HG02970 (cell line): ENCODE results near the gene PDE6G.

Experiments used
- ATAC-seq: cut with Tn5 transposase; IDR thresholded peaks from one replicate; pipeline ENCODE4 v1.9.1; 2021; ENCODE audit warnings: mild to moderate bottlenecking, moderate library complexity, moderate number of reproducible peaks; ENCODE audit not compliant: unreplicated experiment, low FRiP score

The PDE6G gene

DNA sequence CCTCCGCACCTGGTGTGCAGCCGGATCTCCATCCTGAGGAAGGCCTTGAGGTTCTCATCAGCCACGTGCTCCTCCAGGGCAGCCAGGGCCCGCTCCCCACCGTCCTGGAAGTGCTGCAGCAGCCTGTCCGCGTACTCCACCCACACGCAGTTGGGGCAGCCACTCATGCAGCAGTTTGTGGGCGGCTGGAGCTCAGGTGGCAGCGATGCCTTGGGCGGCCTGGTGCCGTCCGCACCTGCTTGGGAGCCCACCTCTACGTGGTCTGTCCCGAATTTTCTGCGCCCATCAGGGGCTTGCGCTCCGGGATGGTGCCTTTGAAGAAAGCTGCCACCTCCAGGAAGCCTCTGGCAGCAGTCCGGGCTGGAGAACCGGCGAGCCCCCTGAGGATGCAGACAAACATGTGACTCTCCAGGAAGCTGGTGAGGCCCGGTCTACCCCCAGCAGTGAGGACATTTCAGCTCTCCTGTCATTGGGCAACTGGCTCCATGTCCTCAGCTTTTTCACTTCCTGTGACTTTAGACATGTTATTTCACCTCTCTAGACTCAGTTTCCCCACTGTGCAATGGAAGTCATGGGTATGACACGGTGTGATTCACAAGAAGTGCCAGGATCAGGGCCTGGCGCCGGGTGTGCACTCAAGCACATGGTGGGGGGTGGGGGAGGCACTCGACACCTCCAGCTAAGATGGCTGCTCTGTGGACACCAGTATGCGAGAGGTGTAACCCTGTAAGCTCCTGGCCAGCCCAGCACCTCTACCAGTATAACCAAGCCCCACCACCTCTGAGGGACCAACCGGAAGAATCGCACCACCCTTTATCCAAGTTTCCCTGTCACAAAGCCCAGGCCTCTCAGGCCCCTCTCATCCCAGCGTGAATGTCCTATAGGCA lies 9.1 kb upstream of the PDE6G start:
- ATAC-seq, result no peak

DNA sequence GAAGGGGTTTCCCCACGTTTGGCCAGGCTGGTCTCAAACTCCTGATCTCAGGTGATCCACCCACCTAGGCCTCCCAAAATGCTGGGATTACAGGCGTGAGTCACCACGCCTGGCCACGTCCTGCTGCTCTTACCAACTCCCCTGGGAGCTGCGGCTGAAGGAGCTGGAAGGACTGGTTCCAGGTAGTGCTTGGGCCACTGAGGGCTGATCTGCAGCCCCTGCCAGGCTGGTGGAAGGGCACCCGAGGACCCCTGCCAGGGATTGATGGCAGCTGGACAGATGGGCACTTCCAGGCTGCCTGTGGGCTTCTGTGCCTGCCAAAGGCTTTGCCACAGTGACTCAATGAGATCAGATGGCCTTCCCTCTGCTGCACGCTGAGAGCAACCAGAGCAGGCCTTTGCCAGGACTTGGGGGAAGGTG lies 7.7 kb upstream of the PDE6G start:
- no peak for ATAC-seq

GRCh38 chr17:81662002-81662401 lies 5.7 kb upstream of the PDE6G start:
- no peak for ATAC-seq

DNA sequence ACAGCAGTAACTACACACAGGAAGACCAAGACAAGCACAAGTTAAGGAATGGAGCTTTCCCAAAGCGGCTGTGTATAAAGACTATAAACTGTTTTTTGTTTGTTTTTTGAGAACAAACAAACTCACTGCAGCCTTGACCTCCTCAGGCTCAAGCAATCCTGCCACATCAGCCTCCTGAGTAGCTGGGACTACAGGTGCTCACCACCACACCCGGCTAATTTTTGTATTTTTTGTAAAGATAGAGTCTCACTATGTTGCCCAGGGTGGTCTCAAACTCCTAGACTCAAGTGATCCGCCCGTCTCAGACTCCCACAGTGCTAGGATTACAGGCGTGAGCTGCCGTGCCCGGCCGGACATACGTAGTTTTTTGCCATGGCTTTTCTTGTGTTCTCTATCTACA lies 4.1 kb upstream of the PDE6G start:
- no peak for ATAC-seq

GRCh38 chr17:81659038-81659437 lies 2.7 kb upstream of the PDE6G start:
- ATAC-seq, result no peak

GRCh38 chr17:81656835-81657234 lies 493 bp upstream of the PDE6G start:
- no peak for ATAC-seq

DNA sequence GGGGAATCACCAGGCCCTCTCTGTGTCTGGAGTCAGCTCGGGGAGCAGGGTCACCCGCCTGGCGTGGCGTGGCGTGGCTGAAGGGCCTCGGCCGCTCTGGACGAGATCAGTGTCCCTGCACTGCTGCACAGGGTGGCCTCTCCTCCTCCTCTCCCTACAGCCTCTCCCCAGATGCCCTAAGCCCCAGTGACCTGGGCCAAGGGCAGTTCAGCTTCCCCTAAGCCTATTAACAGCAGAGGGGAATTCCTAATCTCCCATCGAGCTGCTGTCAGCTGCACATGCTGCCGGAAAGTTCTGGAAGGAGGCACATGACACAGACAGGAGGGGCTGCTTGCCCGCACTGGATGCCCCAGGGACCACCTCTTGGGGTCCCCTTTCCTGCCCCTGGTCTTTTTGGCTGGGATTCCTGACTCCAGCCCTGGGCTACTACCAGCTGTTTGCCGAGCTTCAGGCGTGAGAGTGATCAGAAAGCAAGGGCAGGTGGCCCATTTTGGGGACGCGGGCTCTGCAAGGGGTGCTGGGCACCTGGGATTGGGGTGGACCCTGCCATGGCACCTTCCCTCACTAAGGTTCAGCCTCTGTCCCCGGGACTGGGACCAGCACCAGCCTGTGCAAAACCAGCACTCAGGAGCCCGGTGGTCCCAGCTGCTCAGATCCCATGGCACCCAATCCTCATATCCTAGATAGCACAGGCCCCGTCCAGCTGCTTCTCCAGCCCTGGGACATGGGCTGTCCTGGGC lies 794 bp downstream of the PDE6G start:
- ATAC-seq, result no peak

- no peak for ATAC-seq
These were observed 3.2 kb downstream of the PDE6G start for GRCh38 chr17:81652906-81653771.

DNA sequence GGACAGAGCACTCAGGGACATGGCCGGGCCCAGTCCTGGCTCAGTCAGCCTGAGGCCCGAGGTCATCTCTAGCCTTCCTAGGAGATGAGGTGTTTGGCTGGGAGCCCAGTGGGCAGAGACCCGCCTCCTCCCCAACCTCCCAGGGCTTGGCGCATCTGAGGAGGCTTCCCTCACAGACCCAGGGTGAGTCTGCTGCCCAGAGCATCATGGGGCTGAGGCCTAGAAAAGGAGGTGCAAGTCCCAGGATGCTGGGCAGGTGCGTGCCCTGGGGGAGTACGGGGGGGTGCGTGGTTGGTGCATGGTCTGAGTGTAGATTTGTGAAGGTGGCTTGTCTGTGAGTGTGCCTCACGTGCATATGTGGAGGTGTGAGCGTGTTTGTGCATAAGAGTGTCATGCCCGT lies 4.7 kb downstream of the PDE6G start:
- ATAC-seq, result no peak

DNA sequence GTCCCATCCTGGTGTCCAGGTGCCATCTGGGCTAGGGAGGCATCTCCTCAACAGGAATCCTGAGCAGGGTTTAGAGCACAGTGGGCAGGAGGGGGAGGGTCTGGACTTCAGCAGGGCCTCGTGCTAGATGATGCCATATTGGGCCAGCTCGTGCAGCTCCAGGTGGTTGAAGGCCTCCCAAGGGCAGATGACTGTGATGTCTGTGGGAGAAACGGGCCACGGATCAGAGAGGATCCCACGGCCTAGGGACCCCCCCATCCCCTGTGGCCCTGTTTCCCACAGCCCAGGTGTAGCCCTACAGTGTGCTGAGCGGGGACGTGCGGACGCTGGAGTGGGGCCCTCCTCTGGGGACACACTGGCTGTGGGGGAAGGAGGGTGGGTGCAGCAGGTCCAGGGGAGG lies 5.4 kb downstream of the PDE6G start:
- ATAC-seq, result no peak

GRCh38 chr17:81648707-81649085 lies 7.6 kb downstream of the PDE6G start:
- no peak for ATAC-seq

GRCh38 chr17:81648013-81648706 lies 8.2 kb downstream of the PDE6G start:
- no peak for ATAC-seq

- no peak for ATAC-seq
These were observed 8.7 kb downstream of the PDE6G start for GRCh38 chr17:81647640-81648012.

DNA sequence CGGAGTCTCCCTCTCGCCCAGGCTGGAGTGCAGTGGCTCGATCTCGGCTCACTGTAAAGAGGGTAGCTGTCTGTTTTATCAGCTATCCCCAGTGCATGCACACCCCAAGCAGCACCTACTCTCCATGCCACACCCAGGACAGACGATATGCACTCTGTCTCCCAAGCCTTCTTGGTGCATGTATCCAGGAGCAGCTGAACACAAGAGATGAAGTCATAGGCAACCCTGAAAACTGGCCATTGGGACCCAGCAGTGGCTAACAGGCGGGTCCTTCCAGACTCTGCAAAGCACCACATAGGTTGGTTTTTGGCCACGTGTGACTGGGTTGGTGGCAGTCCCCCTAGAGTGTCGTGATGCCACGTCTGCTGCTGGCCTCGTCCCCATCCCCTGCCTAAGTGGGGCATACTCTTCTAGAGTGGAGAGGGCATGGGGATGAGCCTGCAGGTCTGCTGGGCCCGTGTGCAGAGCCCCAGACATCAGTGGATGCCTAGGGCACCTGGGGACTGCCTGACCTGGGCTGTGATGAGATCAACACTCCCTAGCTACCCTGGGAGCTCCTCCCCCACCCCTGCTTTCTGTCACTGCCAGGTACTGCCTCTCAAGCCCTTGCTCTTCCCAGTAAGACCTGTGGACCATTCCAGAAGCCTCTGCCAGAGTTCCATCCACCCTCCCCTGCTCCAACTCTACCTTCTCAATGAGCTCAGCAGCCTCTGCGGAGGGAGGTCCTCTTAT lies 9.3 kb downstream of the PDE6G start:
- no peak for ATAC-seq

DNA sequence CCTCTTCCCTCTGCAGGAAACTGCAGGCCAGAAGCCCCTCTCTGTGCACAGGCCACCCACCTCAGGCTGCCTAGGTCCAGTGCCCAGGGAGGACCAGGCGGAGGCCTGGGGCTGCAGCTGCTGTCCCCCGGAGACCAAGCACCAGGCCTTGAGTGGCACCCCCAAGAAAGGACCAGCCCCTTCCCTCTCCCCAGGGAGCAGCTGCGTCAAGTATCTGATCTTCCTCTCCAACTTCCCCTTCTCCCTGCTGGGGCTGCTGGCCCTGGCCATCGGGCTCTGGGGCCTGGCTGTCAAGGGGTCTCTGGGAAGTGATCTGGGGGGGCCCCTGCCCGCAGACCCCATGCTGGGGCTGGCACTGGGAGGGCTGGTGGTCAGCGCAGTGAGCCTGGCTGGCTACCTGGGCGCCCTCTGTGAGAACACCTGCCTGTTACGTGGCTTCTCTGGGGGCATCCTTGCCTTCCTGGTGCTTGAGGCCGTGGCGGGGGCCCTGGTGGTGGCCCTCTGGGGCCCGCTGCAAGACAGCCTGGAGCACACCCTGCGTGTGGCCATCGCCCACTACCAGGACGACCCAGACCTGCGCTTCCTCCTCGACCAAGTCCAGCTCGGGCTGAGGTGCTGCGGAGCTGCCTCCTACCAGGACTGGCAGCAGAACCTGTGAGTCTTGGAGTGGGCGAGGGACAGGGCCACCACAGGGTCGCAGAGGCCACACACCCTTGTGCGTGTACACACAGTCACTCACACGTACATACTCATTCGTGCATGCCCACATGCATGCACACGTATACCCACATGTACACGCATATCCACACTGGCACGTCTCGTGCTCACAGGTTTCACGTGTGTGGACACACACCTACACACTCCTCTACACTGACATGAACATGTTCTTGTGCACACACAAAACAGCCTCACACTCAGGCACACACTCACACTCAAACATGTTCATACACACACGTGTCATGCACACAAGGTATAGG lies 11.1 kb downstream of the PDE6G start:
- no peak for ATAC-seq

DNA sequence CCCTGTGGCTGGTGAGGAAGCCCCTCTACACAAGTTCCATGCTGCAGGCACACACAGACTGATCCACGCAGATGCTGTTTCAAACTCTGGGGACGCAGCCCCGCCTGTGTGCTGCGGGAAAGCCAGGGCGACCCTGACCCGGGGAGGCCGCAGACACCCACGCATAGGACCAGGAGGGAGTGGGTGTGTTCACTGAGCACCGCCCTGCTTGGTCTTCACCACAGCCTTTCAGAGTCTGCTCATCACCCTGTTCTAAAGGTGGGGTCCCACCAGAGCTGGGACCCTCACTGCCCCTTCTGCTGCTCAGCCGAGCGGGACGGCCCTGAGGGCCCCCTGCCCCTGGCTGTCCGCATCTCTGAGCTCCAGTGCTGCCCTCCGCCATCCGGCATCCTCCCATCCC lies 11.8 kb downstream of the PDE6G start:
- no peak for ATAC-seq

- no peak for ATAC-seq
These were observed 14.4 kb downstream of the PDE6G start for GRCh38 chr17:81641825-81642489.

DNA sequence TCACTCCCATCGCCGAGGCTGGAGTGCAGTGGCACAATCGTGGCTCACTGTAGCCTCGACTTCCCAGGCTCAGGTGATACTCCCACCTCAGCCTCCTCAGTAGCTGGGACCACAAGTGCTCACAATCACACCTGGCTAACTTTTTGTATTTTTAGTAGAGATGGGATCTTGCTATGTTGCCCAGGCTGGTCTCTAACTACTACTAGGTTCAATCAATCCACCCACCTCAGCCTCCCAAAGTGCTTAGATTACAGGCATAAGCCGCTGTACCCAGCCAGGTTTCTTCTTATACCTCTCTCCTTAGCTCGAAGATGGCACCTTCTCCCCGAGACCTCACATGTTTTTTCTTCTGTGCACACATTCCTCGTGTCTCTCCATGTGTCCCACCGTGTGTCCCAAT lies 16.3 kb downstream of the PDE6G start:
- no peak for ATAC-seq
